Esophagus squamous epithelium (tissue), 5 donors: ENCODE results near the gene CLDN2. TPM values are rescaled to one million over a fixed set of nuclear protein-coding genes. Genes with fewer than 3 reads are reported as not detected.

Experiments used
- DNase-seq: peaks from one replicate; lab custom pipeline; 2025; lab: John Stamatoyannopoulos, UW
- H3K27ac ChIP-seq, 4 donors: fragments of 200-600 bp; sonication (generic); one replicate each; pipeline ENCODE4 v1.5.1; 2016 to 2019; ENCODE audit warnings: mild to moderate bottlenecking in 1 of 4
- H3K27me3 ChIP-seq, 4 donors: fragments of 200-600 bp; sonication (generic); 1 replicate in 3 of 4; 2 replicates in 1 of 4; pipeline versions ENCODE4 v1.5.1 to v1.6.0; 2017 to 2021; ENCODE audit warnings: antibody characterized with exemption in 1 of 4
- H3K36me3 ChIP-seq, 3 donors: fragments of 200-600 bp; sonication (generic); one replicate each; pipeline ENCODE4 v1.5.1; 2016 to 2019
- H3K4me1 ChIP-seq, 3 donors: fragments of 200-600 bp; sonication (generic); one replicate each; pipeline ENCODE4 v1.5.1; 2017 to 2019
- H3K4me3 ChIP-seq, 4 donors: fragments of 200-600 bp; sonication (generic); 1 replicate in 3 of 4; 2 replicates in 1 of 4; pipeline ENCODE4 v1.5.1; 2016 to 2019; ENCODE audit warnings: mild to moderate bottlenecking in 2 of 4, moderate library complexity in 1 of 4
- H3K9me3 ChIP-seq, 3 donors: fragments of 200-600 bp; sonication (generic); one replicate each; pipeline ENCODE4 v1.5.1; 2016 to 2019
- POLR2A ChIP-seq, 4 donors: fragments of 450-650 bp; IDR thresholded peaks; one replicate each; pipeline ENCODE4 v1.6.1; 2017; ENCODE audit warnings: antibody characterized with exemption in 4 of 4, mild to moderate bottlenecking in 4 of 4, moderate library complexity in 3 of 4
- WGBS, 2 donors: methylation state at CpG; one replicate each; pipeline ENCODE4 v1.1.5; 2018; 5-methylcytosine and 5-hydroxymethylcytosine counted together
- intact Hi-C: fragments of 100-400 bp; cut with DNase I; formaldehyde crosslinking; loops from one replicate; pipeline ENCODE4 v1.15.0; 2022
- total RNA-seq, 4 donors: library from RNA; depleted of rRNA; stranded (reverse); fragments of >200 nt; gene quantifications; one replicate each; pipeline ENCODE4 v1.1.0, GENCODE V29; 2016
- TF ChIP-seq, protein P1 (sequence below), 6 experiments: fragments of 450-650 bp in 4 of 6; fragments of 200-600 bp in 2 of 6; sonication (generic) in 2 of 6; IDR thresholded peaks; one replicate each; pipeline ENCODE4 v1.5.1; 2016 to 2019; ENCODE audit warnings: antibody characterized with exemption in 6 of 6, mild to moderate bottlenecking in 4 of 6, moderate library complexity in 4 of 6
- donor health status: DM: yes; HTN: yes; CAD: no.

CLDN2 gene
- total RNA-seq, 4 donors from 2014 or later: not detected

DNA sequence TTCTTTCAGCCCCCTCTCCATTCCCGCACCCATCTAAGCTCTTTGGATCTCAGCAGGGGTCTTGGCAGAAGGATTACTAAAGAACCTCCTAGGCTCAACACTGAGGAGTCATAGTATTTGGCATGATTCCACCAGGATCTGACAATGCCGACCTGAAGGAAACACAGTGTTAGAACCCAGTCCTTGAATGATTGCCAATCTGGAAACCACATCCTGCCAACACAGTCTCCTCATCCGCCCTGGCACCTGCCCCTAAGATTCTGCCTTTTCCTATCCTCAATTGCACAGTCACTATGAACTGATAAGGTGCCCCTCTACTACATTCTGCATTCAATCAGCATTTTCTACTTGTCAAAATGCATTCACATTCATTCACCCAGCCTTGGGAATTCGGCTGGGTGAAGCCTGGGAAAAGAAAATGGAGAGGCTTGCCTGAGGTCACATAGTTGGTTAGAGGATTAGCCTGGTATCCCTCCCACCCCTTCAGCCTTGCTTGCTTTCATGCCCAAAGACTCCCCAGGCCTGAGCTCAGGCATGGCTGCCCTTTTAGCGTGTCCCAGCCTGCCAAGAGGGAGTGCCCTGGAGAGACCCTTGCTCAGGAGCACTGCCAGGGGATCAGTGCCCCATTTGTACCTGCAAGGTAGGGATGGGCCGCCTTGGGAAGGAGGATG is 2.2 kb upstream of the CLDN2 start:
- no peaks in the 10 kb centered on the region for H3K36me3 ChIP-seq
- no peak overlapping the region for H3K4me3 ChIP-seq
- no peaks in the 10 kb centered on the region for H3K27me3 ChIP-seq
- H3K9me3 ChIP-seq: no peaks in the 10 kb centered on the region
- H3K4me1 ChIP-seq: peaks cover 0 to 5% (median 0%) of the 10 kb centered on the region in 3 donors
- 24 to 33% methylated on average over 4 to 6 of the region's 6 CpGs for WGBS, 2 donors
- H3K27ac ChIP-seq: no peak overlapping the region
- intact Hi-C loops: no loop called here
- DNase-seq: no peak
- no peak for TF ChIP-seq POLR2A (IDR thresholded peaks at IDR 0.05)
- TF ChIP-seq, protein P1, sequence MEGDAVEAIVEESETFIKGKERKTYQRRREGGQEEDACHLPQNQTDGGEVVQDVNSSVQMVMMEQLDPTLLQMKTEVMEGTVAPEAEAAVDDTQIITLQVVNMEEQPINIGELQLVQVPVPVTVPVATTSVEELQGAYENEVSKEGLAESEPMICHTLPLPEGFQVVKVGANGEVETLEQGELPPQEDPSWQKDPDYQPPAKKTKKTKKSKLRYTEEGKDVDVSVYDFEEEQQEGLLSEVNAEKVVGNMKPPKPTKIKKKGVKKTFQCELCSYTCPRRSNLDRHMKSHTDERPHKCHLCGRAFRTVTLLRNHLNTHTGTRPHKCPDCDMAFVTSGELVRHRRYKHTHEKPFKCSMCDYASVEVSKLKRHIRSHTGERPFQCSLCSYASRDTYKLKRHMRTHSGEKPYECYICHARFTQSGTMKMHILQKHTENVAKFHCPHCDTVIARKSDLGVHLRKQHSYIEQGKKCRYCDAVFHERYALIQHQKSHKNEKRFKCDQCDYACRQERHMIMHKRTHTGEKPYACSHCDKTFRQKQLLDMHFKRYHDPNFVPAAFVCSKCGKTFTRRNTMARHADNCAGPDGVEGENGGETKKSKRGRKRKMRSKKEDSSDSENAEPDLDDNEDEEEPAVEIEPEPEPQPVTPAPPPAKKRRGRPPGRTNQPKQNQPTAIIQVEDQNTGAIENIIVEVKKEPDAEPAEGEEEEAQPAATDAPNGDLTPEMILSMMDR (IDR thresholded peaks at IDR 0.05): no peak

- Histone ChIP-seq H3K27me3 (no peaks in the 10 kb centered on the region), H3K9me3 (no peaks in the 10 kb centered on the region), H3K4me1 (peaks cover 0 to 5% (median 0%) of the 10 kb centered on the region in 3 donors), H3K4me3 (no peak overlapping the region), H3K36me3 (no peaks in the 10 kb centered on the region), H3K27ac (no peak overlapping the region)
- intact Hi-C loops: no loop called here
- DNase-seq: no peak
- 89% methylated on average over 2 of the region's 2 CpGs; no CpG with 5 or more reads in 1 of the 2 donors for WGBS, 2 donors
- TF ChIP-seq POLR2A (IDR thresholded peaks at IDR 0.05): no peak
- TF ChIP-seq, protein P1 (IDR thresholded peaks at IDR 0.05): no peak
Observed at GRCh38 chrX:106921637-106922036, 1.4 kb downstream of the CLDN2 start.

- intact Hi-C loops: no loop called here
- Histone ChIP-seq H3K27me3 (no peaks in the 10 kb centered on the region), H3K27ac (no peak overlapping the region), H3K36me3 (no peaks in the 10 kb centered on the region), H3K4me3 (no peak overlapping the region), H3K4me1 (no peaks in the 10 kb centered on the region), H3K9me3 (no peaks in the 10 kb centered on the region)
- WGBS, 2 donors: 82% methylated on average over 3 of the region's 3 CpGs; no CpG with 5 or more reads in 1 of the 2 donors
- TF ChIP-seq, protein P1 (IDR thresholded peaks at IDR 0.05): no peak
- TF ChIP-seq POLR2A (IDR thresholded peaks at IDR 0.05): no peak
- no peak for DNase-seq
Observed at GRCh38 chrX:106927023-106927422, 6.8 kb downstream of the CLDN2 start.

GRCh38 chrX:106927700-106928099 is 7.5 kb downstream of the CLDN2 start:
- H3K9me3 ChIP-seq: no peaks in the 10 kb centered on the region
- 38 to 51% methylated on average over 5 of the region's 5 CpGs for WGBS, 2 donors

GRCh38 chrX:106928227-106928626 is 8.0 kb downstream of the CLDN2 start:
- no peak for TF ChIP-seq POLR2A (IDR thresholded peaks at IDR 0.05)
- TF ChIP-seq, protein P1 (IDR thresholded peaks at IDR 0.05): no peak
- Histone ChIP-seq H3K4me1 (no peaks in the 10 kb centered on the region), H3K36me3 (no peaks in the 10 kb centered on the region), H3K27ac (no peak overlapping the region), H3K4me3 (no peak overlapping the region), H3K9me3 (no peaks in the 10 kb centered on the region), H3K27me3 (no peaks in the 10 kb centered on the region)
- intact Hi-C loops: no loop called here
- no peak for DNase-seq
- 94% methylated on average over 2 of the region's 4 CpGs; no CpG with 5 or more reads in 1 of the 2 donors for WGBS, 2 donors

More at GRCh38 chrX:106927700-106928099, 7.5 kb downstream of the CLDN2 start:
- TF ChIP-seq, protein P1 (IDR thresholded peaks at IDR 0.05): no peak
- TF ChIP-seq POLR2A (IDR thresholded peaks at IDR 0.05): no peak
- Histone ChIP-seq H3K4me3 (no peak overlapping the region), H3K36me3 (no peaks in the 10 kb centered on the region), H3K4me1 (no peaks in the 10 kb centered on the region), H3K27me3 (no peaks in the 10 kb centered on the region), H3K27ac (no peak overlapping the region)
- intact Hi-C loops: no loop called here
- DNase-seq: no peak
